HepG2 (cell line): Measurements from ENCODE around the gene AK6. TPM values are rescaled to one million over a fixed set of nuclear protein-coding genes. Genes with fewer than 3 reads are reported as not detected.

Experiments used
- CHD4 ChIP-seq: fragments of 200-600 bp; sonication (generic); IDR thresholded peaks from 2 replicates; pipeline ENCODE4 v1.7.0; 2017; ENCODE audit warnings: mild to moderate bottlenecking, low read length, borderline replicate concordance
- DBP ChIP-seq: sonication (generic); formaldehyde crosslinking; IDR thresholded peaks from 2 replicates; pipeline ENCODE4 v1.4.0; 2020; ENCODE audit warnings: missing genetic modification reagents; ENCODE audit errors: not compliant biosample characterization
- EED ChIP-seq: sonication (generic); formaldehyde crosslinking; IDR thresholded peaks from 2 replicates; pipeline ENCODE4 v1.5.0; 2020; ENCODE audit warnings: mild to moderate bottlenecking, missing genetic modification reagents
- NKX3-1 ChIP-seq: sonication (generic); formaldehyde crosslinking; IDR thresholded peaks from 2 replicates; pipeline ENCODE4 v1.5.0; 2020; ENCODE audit warnings: missing genetic modification reagents
- PREB ChIP-seq: sonication (generic); formaldehyde crosslinking; IDR thresholded peaks from 2 replicates; pipeline ENCODE4 v1.4.0; 2020; ENCODE audit warnings: missing genetic modification reagents
- SETDB1 ChIP-seq: sonication (generic); formaldehyde crosslinking; IDR thresholded peaks from 2 replicates; pipeline ENCODE4 v1.5.1; 2020; ENCODE audit warnings: missing genetic modification reagents, mild to moderate bottlenecking, borderline replicate concordance
- SKIL ChIP-seq: sonication (generic); formaldehyde crosslinking; IDR thresholded peaks from 2 replicates; pipeline ENCODE4 v1.8.0; 2022; ENCODE audit warnings: missing genetic modification reagents, mild to moderate bottlenecking, moderate library complexity, borderline replicate concordance
- SNAPC4 ChIP-seq: sonication (generic); formaldehyde crosslinking; IDR thresholded peaks from 2 replicates; pipeline ENCODE4 v1.4.0; 2020; ENCODE audit warnings: mild to moderate bottlenecking, missing genetic modification reagents
- SYNCRIP ChIP-seq: fragments of 200-400 bp; formaldehyde crosslinking; IDR thresholded peaks from 2 replicates; pipeline ENCODE4 v1.6.1; 2018; ENCODE audit warnings: mild to moderate bottlenecking, low read depth, low read length; ENCODE audit not compliant: insufficient read depth
- ZBTB3 ChIP-seq: sonication (generic); formaldehyde crosslinking; IDR thresholded peaks from 2 replicates; pipeline ENCODE4 v1.4.0; 2020; ENCODE audit warnings: low read depth, mild to moderate bottlenecking, moderate library complexity, missing genetic modification reagents, borderline replicate concordance
- ZNF136 ChIP-seq: sonication (generic); formaldehyde crosslinking; IDR thresholded peaks from 2 replicates; pipeline ENCODE4 v1.8.1; 2022; ENCODE audit warnings: low read depth, mild to moderate bottlenecking, moderate library complexity, missing genetic modification reagents
- ZNF264 ChIP-seq: sonication (generic); formaldehyde crosslinking; IDR thresholded peaks from 2 replicates; pipeline ENCODE4 v1.4.0; 2020; ENCODE audit warnings: missing genetic modification reagents
- ZNF335 ChIP-seq: sonication (generic); formaldehyde crosslinking; IDR thresholded peaks from 2 replicates; pipeline ENCODE4 v1.4.0; 2020; ENCODE audit warnings: missing genetic modification reagents
- ZNF589 ChIP-seq: sonication (generic); formaldehyde crosslinking; conservative IDR thresholded peaks from 2 replicates; pipeline ENCODE4 v1.8.0; 2022; ENCODE audit warnings: mild to moderate bottlenecking, moderate library complexity, missing genetic modification reagents
- polyA plus RNA-seq, 8 experiments: library from polyadenylated mRNA; depleted of rRNA in 3 of 8; stranded (reverse) in 7 of 8; unstranded in 1 of 8; fragments of >200 nt; fragmentation: Illumina TruSeq in 4 of 8; extraction: Trizol in 4 of 8; gene quantifications; 2 replicates each; pipeline versions ENCODE4 v1.2.1 to v1.2.3, GENCODE V29; 2011 to 2016; ENCODE audit warnings: low read depth in 4 of 8, missing spikeins in 1 of 8, mixed read lengths in 1 of 8; ENCODE audit not compliant: insufficient read depth in 1 of 8
- total RNA-seq, 5 experiments: library from RNA; depleted of rRNA; stranded (reverse); fragments of >200 nt; fragmentation: Illumina TruSeq; extraction: Trizol; gene quantifications; 2 replicates each; pipeline ENCODE4 v1.2.3, GENCODE V29; 2016; ENCODE audit warnings: low read depth in 1 of 5

The AK6 gene
- total and polyA plus RNA-seq, 2 of the 13 experiments (the other 11 are each of a cell fraction or from before 2014, with no cell fraction given), result 31.1 to 77.2 TPM

- TF ChIP-seq PREB (CRISPR knock-in tag), result no peak
- TF ChIP-seq CHD4, result no peak
- no peak for TF ChIP-seq EED (CRISPR knock-in tag)
- no peak for TF ChIP-seq ZNF136 (CRISPR knock-in tag)
- no peak for TF ChIP-seq ZNF589
- TF ChIP-seq ZNF264 (CRISPR knock-in tag), result no peak
- TF ChIP-seq NKX3-1, result no peak
- no peak for TF ChIP-seq SNAPC4 (CRISPR knock-in tag)
- no peak for TF ChIP-seq SKIL (CRISPR knock-in tag)
- no peak for TF ChIP-seq ZBTB3 (CRISPR knock-in tag)
- no peak for TF ChIP-seq ZNF335 (CRISPR knock-in tag)
- no peak for TF ChIP-seq DBP (CRISPR knock-in tag)
- no peak for TF ChIP-seq SETDB1 (CRISPR knock-in tag)
- TF ChIP-seq SYNCRIP, result no peak
Measured at GRCh38 chr5:69416699-69417098, 47.4 kb upstream of the AK6 start (continued).
